Measurements from ENCODE around the gene TOP2B.

Gene TOP2B, protein sequence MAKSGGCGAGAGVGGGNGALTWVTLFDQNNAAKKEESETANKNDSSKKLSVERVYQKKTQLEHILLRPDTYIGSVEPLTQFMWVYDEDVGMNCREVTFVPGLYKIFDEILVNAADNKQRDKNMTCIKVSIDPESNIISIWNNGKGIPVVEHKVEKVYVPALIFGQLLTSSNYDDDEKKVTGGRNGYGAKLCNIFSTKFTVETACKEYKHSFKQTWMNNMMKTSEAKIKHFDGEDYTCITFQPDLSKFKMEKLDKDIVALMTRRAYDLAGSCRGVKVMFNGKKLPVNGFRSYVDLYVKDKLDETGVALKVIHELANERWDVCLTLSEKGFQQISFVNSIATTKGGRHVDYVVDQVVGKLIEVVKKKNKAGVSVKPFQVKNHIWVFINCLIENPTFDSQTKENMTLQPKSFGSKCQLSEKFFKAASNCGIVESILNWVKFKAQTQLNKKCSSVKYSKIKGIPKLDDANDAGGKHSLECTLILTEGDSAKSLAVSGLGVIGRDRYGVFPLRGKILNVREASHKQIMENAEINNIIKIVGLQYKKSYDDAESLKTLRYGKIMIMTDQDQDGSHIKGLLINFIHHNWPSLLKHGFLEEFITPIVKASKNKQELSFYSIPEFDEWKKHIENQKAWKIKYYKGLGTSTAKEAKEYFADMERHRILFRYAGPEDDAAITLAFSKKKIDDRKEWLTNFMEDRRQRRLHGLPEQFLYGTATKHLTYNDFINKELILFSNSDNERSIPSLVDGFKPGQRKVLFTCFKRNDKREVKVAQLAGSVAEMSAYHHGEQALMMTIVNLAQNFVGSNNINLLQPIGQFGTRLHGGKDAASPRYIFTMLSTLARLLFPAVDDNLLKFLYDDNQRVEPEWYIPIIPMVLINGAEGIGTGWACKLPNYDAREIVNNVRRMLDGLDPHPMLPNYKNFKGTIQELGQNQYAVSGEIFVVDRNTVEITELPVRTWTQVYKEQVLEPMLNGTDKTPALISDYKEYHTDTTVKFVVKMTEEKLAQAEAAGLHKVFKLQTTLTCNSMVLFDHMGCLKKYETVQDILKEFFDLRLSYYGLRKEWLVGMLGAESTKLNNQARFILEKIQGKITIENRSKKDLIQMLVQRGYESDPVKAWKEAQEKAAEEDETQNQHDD (N-terminal part only)

GRCh38 chr3:25664812-25665314 is at the start of gene TOP2B:
Gene TOP2B, minus strand, starts transcription at chr3:25664907. Its CDS starts 610 bp downstream, at chr3:25664297.
- DNase-seq = peak; percentile 99

DNA sequence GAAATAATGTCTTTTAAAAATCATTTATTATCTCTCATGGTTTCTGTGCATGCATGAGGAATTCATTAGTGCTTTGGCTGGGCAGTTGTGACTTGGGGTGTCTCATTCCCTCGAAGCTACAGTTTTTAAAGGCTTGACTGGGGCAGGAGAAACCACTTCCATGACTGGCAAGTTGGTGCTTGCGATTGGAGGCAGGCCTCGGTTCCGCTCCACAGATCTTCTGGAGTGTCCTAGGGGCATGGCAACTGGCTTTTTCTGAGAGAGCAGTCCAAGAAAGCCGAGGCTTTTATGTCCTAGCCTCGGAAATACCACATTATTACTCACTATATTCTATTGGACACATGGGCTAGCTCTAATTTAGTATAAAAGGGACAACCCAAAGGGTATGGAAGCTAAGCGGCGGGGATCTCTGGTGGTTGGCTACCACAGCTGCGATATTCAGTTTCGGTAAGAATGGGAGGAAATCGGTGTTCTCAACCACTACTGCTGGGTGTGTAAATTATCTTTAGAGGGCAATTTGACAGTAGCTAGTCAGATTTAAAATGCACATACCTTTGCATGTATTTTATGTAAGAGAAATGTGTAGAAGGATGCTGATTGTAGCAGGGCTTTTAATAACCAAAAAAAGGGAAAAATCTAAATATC is 48.8 kb upstream of the TOP2B start:
- no peak for DNase-seq

GRCh38 chr3:25711090-25711489 is 46.4 kb upstream of the TOP2B start:
- no peak for DNase-seq

GRCh38 chr3:25708036-25708435 is 43.3 kb upstream of the TOP2B start:
- no peak for DNase-seq

DNA sequence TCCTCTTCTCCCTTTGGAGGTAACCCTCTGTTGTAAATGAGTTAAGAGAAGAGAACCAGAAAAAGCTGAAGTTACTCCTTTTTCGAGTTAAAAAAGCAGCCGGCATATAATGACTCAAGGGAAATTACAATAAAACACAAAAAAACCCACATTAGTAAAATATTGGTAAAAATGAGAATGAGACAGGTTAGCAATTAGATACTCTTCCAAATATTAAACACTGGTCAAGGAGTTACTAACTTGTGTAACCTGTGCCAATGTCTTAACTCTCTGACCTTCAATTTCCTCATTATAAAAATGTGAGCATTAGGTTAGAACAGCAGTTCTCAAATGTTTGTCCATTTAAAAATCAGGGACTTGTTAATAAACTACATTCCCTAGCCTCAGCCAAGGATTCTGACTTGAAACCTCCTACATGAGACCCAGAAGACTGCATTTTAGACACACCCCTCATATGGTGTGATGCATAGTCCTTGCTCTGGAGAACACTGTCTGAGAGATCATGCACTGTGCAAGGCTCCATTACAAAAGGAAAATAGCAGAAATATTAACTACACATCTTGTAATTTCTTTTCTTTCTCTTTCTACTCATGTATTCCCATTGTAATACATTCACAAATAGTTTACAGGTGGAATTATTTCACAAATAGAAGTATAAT is 42.7 kb upstream of the TOP2B start:
- DNase-seq = no peak

GRCh38 chr3:25706213-25706612 is 41.5 kb upstream of the TOP2B start:
- DNase-seq = no peak

DNA sequence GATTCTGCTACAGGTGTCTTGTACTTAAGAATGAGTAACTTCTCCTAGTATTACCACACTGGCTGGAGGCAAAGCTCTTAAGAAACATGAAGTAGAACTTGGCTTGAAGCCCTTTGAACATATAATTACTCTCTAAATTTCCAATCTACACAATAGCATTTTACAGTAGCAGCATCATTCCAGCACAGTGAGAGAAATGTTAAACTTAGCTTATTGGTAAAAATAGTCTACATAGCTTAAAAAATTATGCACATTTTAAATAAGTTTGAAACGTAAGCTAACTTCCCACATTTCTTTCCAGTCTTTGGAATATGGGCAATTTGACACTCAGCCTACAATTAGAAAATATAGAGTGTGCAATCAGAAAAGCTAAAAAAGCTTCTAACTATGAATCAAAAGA is 32.8 kb upstream of the TOP2B start:
- no peak for DNase-seq

GRCh38 chr3:25695731-25696420 is 31.2 kb upstream of the TOP2B start:
- no peak for DNase-seq

DNA sequence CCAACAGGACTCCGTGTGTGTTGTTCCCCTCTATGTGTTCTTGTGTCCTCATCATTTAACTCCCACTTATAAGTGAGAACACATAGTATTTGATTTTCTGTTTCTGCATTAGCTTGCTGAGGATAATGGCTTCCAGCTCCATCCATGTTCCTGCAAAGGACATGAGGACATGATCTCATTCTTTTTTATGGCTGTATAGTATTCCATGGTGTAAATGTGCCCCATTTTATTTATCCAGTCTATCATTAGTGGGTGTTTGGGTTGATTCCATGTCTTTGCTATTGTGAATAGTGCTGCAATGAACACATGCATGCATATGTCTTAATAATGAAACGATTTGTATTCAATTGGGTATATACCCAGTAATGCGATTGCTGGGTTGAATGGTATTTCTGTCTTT is 28.5 kb upstream of the TOP2B start:
- no peak for DNase-seq

DNA sequence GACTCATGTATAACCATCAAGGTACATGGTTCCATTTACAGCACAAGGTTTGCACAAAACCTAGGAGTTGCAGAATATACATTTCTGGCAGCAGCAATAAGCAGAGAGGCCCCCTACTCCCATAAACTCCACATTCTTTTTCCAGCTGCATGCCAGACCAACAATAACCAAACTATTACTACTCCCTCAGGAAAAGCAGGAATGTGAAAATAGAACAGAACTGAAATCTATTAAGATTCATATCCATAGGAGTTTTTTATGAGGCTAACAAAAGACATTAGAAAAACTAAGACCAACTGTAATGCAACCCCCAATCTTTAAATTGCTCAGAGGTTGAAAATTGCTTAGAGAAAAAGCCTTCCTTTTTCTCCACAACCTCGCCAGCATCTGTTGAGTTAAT is 27.6 kb upstream of the TOP2B start:
- peak; percentile 29 for DNase-seq

DNA sequence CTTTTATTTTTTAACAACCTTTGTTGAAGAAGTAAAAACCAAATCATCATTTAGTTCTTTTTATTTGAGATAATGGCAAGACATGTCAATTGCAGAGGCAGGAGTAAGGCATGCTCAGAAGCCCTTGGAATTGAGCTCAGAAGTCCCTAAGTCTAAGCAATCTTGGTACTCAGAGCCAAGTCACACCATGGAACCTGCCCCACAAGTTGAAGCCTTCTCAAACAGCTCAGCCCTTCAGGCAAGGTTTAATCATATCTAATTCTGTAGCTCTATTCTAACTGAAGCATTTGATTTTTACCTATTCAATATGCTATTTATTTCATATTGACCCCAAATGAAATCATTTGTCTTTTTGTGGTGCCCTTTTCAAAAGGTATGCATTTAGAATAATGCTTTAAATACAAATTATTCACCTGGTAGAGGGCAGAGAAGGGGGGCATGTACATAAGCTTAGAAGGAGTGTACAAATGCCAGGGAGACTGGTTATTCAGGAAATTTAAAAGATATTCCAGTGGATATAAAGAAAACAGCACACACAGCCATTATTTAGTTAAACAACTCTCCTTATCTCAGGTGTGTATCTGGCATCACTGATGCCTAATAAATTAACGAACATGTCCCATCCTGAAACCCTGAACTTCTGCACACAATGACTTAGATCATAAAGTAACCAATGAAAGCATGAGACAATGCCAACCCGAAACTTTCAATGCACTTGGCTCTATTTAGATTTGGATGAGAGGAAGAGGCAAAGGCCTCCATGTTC is 26.2 kb upstream of the TOP2B start:
- no peak for DNase-seq

DNA sequence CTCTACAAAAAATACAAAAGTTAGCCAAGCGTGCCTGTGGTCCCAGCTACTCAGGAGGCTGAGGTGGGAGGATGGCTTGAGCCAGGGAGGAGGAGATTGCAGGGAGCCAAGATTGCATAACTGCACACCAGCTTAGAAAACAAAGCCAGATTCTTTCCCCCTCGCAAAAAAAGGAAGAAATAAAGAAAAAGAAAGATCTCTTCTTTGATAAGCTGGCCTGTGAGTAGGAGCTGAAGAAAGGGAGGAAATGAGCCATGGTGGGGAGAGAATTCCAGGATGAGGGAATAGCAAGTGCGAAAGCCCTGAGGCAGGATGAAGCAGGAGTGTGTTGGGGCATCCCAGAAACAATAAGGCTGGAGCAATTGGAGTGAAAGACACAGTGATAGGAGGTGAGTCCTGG is 24.5 kb upstream of the TOP2B start:
- no peak for DNase-seq

DNA sequence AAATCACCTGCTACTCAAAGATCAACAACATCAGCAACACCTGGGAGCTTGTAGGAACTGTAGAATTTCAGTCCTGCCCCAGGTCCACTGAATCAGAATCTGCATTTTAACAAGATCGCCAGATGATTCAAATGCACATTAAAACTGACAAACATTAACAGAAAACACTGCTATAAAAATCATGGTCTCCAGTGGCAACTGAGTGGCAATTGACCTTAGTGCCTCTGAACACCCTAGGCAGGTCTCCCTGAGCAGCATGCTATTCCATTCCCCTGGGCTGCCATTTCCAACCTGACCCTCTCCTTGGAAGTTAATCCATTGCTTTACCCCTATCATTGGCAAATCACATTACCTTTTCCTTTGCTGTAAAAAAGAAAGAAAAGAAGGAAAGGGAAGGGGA is 23.0 kb upstream of the TOP2B start:
- DNase-seq = no peak

- DNase-seq = no peak
Observed at GRCh38 chr3:25686766-25687165, 22.1 kb upstream of the TOP2B start.

GRCh38 chr3:25683882-25684281 is 19.2 kb upstream of the TOP2B start:
- DNase-seq = no peak

DNA sequence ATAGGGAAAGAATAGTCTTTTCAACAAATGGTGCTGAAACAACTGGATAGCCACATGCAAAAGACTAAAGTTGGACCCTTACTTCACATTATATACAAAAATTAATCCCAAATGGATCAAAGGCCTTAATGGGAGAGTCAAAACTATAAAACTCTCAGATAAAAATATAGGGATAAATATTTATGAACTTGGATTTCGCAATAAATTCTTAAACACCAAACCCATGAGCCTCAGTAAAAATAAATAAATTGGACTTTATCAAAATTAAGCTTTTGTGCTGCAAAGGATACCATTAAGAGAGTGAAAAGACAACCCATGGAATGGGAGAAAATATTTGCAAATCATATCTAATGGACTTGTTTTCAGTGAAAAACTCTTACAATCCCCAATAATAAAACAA is 18.7 kb upstream of the TOP2B start:
- no peak for DNase-seq

DNA sequence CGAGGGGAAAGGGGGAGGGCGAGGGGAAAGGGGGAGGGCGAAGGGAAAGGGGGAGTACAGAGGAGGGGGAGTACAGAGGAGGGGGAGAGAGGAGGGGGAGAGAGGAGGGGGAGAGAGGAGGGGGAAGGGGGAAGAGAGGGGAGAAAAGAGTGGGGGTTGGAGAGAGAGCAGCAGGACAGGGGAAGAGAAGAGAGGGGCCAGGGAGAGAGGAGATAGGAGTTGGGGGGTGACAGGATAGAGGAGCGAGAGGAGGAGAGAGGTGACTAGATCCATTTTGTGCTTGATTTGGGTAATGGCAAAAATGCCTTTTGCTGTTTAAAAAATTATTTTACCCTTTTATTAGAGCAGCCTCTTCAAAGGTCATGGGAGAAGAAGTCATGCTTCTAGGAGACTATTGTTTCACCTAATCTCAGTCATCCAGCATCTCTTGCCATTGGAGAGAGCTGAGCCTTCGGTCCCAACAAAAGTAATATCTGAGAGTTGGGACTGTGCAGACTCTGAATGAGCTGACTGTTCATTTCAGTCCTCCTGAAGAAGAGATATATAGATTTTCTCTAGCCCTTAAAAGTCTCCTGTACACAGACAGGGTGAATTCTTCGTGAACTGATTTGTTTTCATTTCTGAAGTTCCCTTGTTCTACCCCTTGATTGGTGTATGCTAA is 15.1 kb upstream of the TOP2B start:
- no peak for DNase-seq

DNA sequence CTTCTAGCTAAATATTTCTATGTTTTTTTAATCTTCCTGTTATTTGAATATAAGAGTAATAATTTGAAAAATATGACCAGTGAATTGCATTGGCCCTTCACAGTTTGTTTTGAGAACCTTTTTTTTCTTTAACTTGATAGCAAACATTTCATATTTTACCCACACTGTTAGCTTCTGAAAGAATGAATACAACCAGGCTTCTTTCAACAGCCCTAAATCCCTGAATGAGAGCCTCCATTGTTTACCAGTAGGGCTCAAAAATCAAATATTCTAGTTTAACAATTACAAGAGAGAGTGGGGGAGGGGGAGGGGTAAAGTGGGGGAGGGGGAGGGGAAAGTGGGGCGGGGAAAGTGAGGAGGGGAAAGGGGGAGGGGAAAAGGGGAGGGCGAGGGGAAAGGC is 14.5 kb upstream of the TOP2B start:
- DNase-seq = no peak

GRCh38 chr3:25678581-25678980 is 13.9 kb upstream of the TOP2B start:
- DNase-seq = no peak

- no peak for DNase-seq
Observed at GRCh38 chr3:25677121-25677520, 12.4 kb upstream of the TOP2B start.

Data from right hindlimb (tissue), 1 donor.